SK-N-SH (cell line): ENCODE data around the gene GAL. TPM values are rescaled to one million over a fixed set of nuclear protein-coding genes. Genes with fewer than 3 reads are reported as not detected.

Experiments used
- CTCF ChIA-PET: fragments of 300-600, 350-600 bp; formaldehyde crosslinking; extraction: SDS; loops from one replicate; lab custom pipeline; 2021; lab: Yijun Ruan, JAX
- POLR2A ChIA-PET: fragments of 350-600 bp; sonication (Branson Sonifier 250); formaldehyde crosslinking; extraction: SDS; loops from one replicate; lab custom pipeline; 2020; ENCODE audit warnings: antibody characterized with exemption, inconsistent platforms; lab: Yijun Ruan, JAX
- DNase-seq: peaks from one replicate; pipeline ENCODE4 v3.0.0; 2012
- H2AFZ ChIP-seq: fragments of 200-600 bp; sonication (generic); 2 replicates; pipeline ENCODE4 v1.8.1; 2016; ENCODE audit warnings: antibody characterized with exemption, mild to moderate bottlenecking, low read depth
- H3F3A ChIP-seq: fragments of 200-600 bp; sonication (generic); replicated peaks from 2 replicates; pipeline ENCODE3; 2016; ENCODE audit warnings: antibody characterized with exemption, mild to moderate bottlenecking; ENCODE audit not compliant: insufficient read depth
- H3K27ac ChIP-seq, 2 experiments: fragments of 200-500 bp in 1 of 2; fragments of 200-600 bp in 1 of 2; sonication (Bioruptor generic) in 1 of 2; sonication (generic), shearing (Covaris generic) in 1 of 2; 2 replicates each; pipeline versions ENCODE4 v1.5.1 to v1.6.1; 2014 to 2016; ENCODE audit warnings: low read depth in 2 of 2, inconsistent platforms in 1 of 2, low read length in 1 of 2, mild to moderate bottlenecking in 1 of 2, mixed read lengths in 1 of 2
- H3K27me3 ChIP-seq: fragments of 200-600 bp; sonication (generic), shearing (Covaris generic); 2 replicates; pipeline ENCODE4 v1.6.1; 2016; ENCODE audit warnings: mixed run types; ENCODE audit not compliant: insufficient read depth
- H3K36me3 ChIP-seq, 2 experiments: fragments of 200-500 bp in 1 of 2; fragments of 200-600 bp in 1 of 2; sonication (Bioruptor generic) in 1 of 2; sonication (generic) in 1 of 2; replicated peaks in 1 of 2; 2 replicates each; pipeline versions ENCODE3 to v1.5.1; 2014 to 2016; ENCODE audit warnings: low read length in 1 of 2, mild to moderate bottlenecking in 1 of 2; ENCODE audit not compliant: insufficient read depth in 2 of 2, control insufficient read depth in 1 of 2
- H3K4me1 ChIP-seq, 2 experiments: fragments of 200-500 bp in 1 of 2; fragments of 200-600 bp in 1 of 2; sonication (Bioruptor generic) in 1 of 2; sonication (generic), shearing (Covaris generic) in 1 of 2; 2 replicates each; pipeline versions ENCODE4 v1.5.1 to v1.6.1; 2014 to 2016; ENCODE audit warnings: low read depth in 1 of 2, low read length in 1 of 2, mixed run types in 1 of 2; ENCODE audit not compliant: insufficient read depth in 2 of 2, control insufficient read depth in 1 of 2
- H3K4me2 ChIP-seq: fragments of 200-600 bp; sonication (generic), shearing (Covaris generic); 2 replicates; pipeline ENCODE4 v1.6.1; 2017; ENCODE audit warnings: mixed run types
- H3K4me3 ChIP-seq, 2 experiments: fragments of 200-500 bp in 1 of 2; fragments of 200-600 bp in 1 of 2; sonication (Bioruptor generic) in 1 of 2; sonication (generic), shearing (Covaris generic) in 1 of 2; 2 replicates each; pipeline versions ENCODE4 v1.5.1 to v1.8.1; 2014 to 2016; ENCODE audit warnings: low read depth in 2 of 2, inconsistent platforms in 1 of 2, low read length in 1 of 2, mild to moderate bottlenecking in 1 of 2, mixed read lengths in 1 of 2, moderate library complexity in 1 of 2
- H3K79me2 ChIP-seq: fragments of 200-600 bp; sonication (generic); 2 replicates; pipeline ENCODE4 v1.8.1; 2017; ENCODE audit warnings: mild to moderate bottlenecking; ENCODE audit not compliant: insufficient read depth
- H3K9ac ChIP-seq: fragments of 200-600 bp; sonication (generic); 2 replicates; pipeline ENCODE4 v1.6.1; 2017; ENCODE audit warnings: mixed run types
- H3K9me2 ChIP-seq: fragments of 200-600 bp; sonication (generic); 2 replicates; pipeline ENCODE4 v1.6.1; 2017; ENCODE audit warnings: mixed run types
- H3K9me3 ChIP-seq: fragments of 200-600 bp; sonication (generic); 2 replicates; pipeline ENCODE4 v1.6.1; 2017; ENCODE audit warnings: mixed run types, mild to moderate bottlenecking, moderate library complexity
- H4K20me1 ChIP-seq: fragments of 200-600 bp; sonication (generic); 2 replicates; pipeline ENCODE4 v1.6.1; 2017; ENCODE audit warnings: mild to moderate bottlenecking, mixed run types; ENCODE audit not compliant: insufficient read depth
- CHD2 ChIP-seq: fragments of 150-350 bp; IDR thresholded peaks from 2 replicates; pipeline ENCODE4 v1.6.1; 2018; ENCODE audit warnings: low read length; ENCODE audit not compliant: partially characterized antibody
- EP300 ChIP-seq, 2 experiments: IDR thresholded peaks; 2 replicates each; pipeline versions ENCODE4 v1.4.0 to v1.6.1; 2012; ENCODE audit warnings: borderline replicate concordance in 1 of 2, low read depth in 1 of 2, low read length in 1 of 2
- EZH2phosphoT487 ChIP-seq: fragments of 200-600 bp; sonication (generic); IDR thresholded peaks from 2 replicates; pipeline ENCODE4 v1.6.1; 2017; ENCODE audit warnings: low read depth, mixed run types, mild to moderate bottlenecking, antibody characterized with exemption, moderate library complexity, borderline replicate concordance
- FOSL2 ChIP-seq: IDR thresholded peaks from 2 replicates; pipeline ENCODE4 v1.4.0; 2012; ENCODE audit warnings: low read depth, mild to moderate bottlenecking, moderate library complexity, borderline replicate concordance
- FOXJ3 ChIP-seq: sonication (generic); formaldehyde crosslinking; IDR thresholded peaks from 2 replicates; pipeline ENCODE4 v1.5.1; 2020; ENCODE audit warnings: mild to moderate bottlenecking, missing genetic modification reagents
- JUND ChIP-seq: IDR thresholded peaks from 2 replicates; pipeline ENCODE4 v1.4.0; 2012
- MEF2A ChIP-seq: IDR thresholded peaks from 2 replicates; pipeline ENCODE4 v1.4.0; 2012; ENCODE audit warnings: low read depth, borderline replicate concordance
- MXI1 ChIP-seq: IDR thresholded peaks from 2 replicates; pipeline ENCODE4 v1.6.1; 2012; ENCODE audit warnings: mild to moderate bottlenecking, low read depth, low read length, improper control_type of control experiment
- NFIC ChIP-seq: IDR thresholded peaks from 2 replicates; pipeline ENCODE4 v1.4.0; 2012; ENCODE audit warnings: borderline replicate concordance
- NRF1 ChIP-seq: IDR thresholded peaks from 2 replicates; pipeline ENCODE4 v1.6.1; 2012; ENCODE audit warnings: low read depth, mild to moderate bottlenecking, low read length
- RAD21 ChIP-seq: IDR thresholded peaks from 2 replicates; pipeline ENCODE4 v1.6.1; 2012; ENCODE audit warnings: mild to moderate bottlenecking, low read length
- RCOR1 ChIP-seq: fragments of 150-350 bp; IDR thresholded peaks from 2 replicates; pipeline ENCODE4 v1.6.1; 2017; ENCODE audit warnings: antibody characterized with exemption, low read length
- RXRA ChIP-seq: IDR thresholded peaks from 2 replicates; pipeline ENCODE4 v1.4.0; 2012; ENCODE audit warnings: low read depth, mild to moderate bottlenecking, borderline replicate concordance
- SMC3 ChIP-seq: IDR thresholded peaks from 2 replicates; pipeline ENCODE4 v1.6.1; 2012; ENCODE audit warnings: low read depth, low read length, improper control_type of control experiment
- TAF1 ChIP-seq: IDR thresholded peaks from 2 replicates; pipeline ENCODE4 v1.6.1; 2012; ENCODE audit warnings: low read depth, mild to moderate bottlenecking, low read length, moderate library complexity, borderline replicate concordance
- TCF12 ChIP-seq: IDR thresholded peaks from 2 replicates; pipeline ENCODE4 v1.4.0; 2012
- USF2 ChIP-seq: fragments of 150-350 bp; IDR thresholded peaks from 2 replicates; pipeline ENCODE4 v1.6.1; 2017; ENCODE audit warnings: antibody characterized with exemption, low read length, low read depth, borderline replicate concordance
- WGBS: methylation state at CpG from one replicate; pipeline ENCODE4 v1.1.6; 2017; ENCODE audit warnings: low lambda C conversion rate; 5-methylcytosine and 5-hydroxymethylcytosine counted together
- polyA plus RNA-seq, 3 experiments: library from polyadenylated mRNA; depleted of rRNA; stranded (reverse); fragments of >200 nt; gene quantifications; 2 replicates each; pipeline ENCODE4 v1.2.3, GENCODE V29; 2012
- TF ChIP-seq, protein P1 (sequence below): IDR thresholded peaks from 2 replicates; pipeline ENCODE4 v1.4.0; 2012; ENCODE audit warnings: low read depth, borderline replicate concordance

Gene GAL
- polyA plus RNA-seq, 1 of the 3 experiments (the other 2 are of a cell fraction), result 1.8 TPM

DNA sequence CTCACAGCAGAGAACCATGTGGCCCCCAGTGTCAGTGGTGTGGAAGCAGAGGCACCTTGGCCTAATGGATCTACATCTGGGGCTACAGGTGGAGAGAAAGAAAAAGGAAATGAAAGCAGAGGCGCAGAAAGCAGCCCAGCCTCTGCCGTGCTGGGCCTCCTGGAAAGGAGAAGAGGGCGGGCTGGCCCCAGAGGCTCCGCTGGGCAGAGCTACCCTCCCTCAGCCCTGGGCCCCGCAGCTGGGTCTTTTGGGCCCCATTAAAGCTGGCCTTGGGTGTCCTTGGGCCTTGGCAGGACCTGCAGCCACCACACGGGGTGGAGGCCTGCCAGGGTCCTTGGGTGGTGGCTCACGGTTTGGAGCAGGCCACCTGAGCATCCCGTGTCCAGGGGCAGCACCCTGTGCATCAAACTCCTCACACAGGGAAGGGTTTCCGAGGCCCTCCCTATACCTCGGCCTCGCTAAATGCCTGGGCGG is 31.6 kb upstream of the GAL start:
- TF ChIP-seq SMC3 (no peak), RCOR1 (no peak)
- ChIA-PET CTCF (interaction anchor here (0.8 to 0.9 kb wide), 2 partner anchors 9 to 175 kb away, joined by 3 read pairs; no protein-coding TSS in a partner anchor), POLR2A (no interaction called here)
- H3K4me3 ChIP-seq, result no peak overlapping the region
- H3K79me2 ChIP-seq, result no peaks in the 10 kb centered on the region
- H3K27ac ChIP-seq, result no peak overlapping the region
- H3K4me1 ChIP-seq, result peaks cover 0 to 15% of the 10 kb centered on the region in 2 experiments; a peak in 2 of 4 replicates
- no peak overlapping the region for H2AFZ ChIP-seq
- no peaks in the 10 kb centered on the region for H3K36me3 ChIP-seq
- H4K20me1 ChIP-seq, result no peaks in the 10 kb centered on the region
- no peaks in the 10 kb centered on the region for H3F3A ChIP-seq
- no peaks in the 10 kb centered on the region for H3K27me3 ChIP-seq
- no peak for DNase-seq
- no peaks in the 10 kb centered on the region for H3K9me3 ChIP-seq
- 83% methylated on average over 4 of the region's 12 CpGs for WGBS
- no peak overlapping the region for H3K4me2 ChIP-seq
- H3K9ac ChIP-seq, result no peak overlapping the region
- no peaks in the 10 kb centered on the region for H3K9me2 ChIP-seq

DNA sequence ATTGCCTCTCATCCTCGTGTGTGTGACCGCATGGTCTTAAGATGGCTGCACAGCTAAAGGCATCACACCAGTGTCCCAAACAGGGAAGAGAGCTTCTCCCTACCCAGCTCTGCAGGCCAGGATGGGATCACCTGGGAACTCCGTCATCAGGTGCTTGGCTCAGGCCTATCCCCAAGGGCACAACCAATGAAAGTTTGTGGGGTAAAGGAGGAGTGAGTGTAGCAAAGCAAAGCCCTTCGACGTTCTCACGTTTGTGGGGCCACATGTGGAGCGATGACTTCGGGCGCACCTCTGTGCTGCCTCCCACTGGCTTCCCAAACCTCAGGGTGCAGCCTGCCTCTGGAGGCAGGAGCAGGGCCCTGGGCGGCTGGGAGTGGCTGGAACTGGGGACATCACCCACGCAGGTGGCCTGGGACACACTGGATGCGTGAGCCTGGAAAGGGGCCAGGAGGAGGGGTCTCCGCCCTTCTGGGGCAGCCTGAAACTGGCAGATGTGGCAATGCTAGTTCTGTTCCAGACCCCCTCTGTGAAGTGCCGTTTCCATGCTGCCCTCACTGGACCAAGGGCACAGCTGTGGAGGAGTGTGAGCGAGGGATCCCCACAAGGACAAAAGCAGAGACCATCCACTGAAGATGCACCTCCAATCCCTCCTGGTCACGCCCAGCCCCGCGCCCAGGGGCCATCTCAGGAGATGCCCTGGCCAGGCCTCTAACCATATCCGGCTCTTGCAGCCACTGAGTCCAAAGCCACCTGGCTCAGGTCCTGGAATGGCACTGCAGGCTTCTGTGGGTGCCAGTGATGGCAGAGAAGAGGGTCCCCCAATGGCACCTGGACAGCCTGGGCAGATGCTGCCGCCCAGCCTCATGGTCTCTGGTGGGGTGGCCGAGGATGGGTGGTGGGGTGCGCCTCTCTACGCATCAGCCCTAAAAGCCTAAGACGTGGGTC is 30.6 kb upstream of the GAL start:
- no peak for TF ChIP-seq TCF12
- no peak for TF ChIP-seq NFIC
- no peak for TF ChIP-seq RAD21
- TF ChIP-seq, all 33 proteins: peak for 0
- Histone ChIP-seq H3K79me2 (no peaks in the 10 kb centered on the region), H3K27me3 (no peaks in the 10 kb centered on the region), H3F3A (peaks cover 2% of the 10 kb centered on the region), H3K4me1 (peaks cover 3 to 25% of the 10 kb centered on the region in 2 experiments; a peak in 3 of 4 replicates), H3K4me3 (no peak overlapping the region), H3K4me2 (no peak overlapping the region), H3K9me3 (no peaks in the 10 kb centered on the region), H3K9ac (no peak overlapping the region), H3K9me2 (no peaks in the 10 kb centered on the region), H2AFZ (no peak overlapping the region), H3K27ac (no peak overlapping the region), H3K36me3 (no peaks in the 10 kb centered on the region), H4K20me1 (no peaks in the 10 kb centered on the region)
- no peak for DNase-seq
- ChIA-PET POLR2A (no interaction called here), CTCF (interaction anchor here (0.8 kb wide), 1 partner anchor 11 kb away, joined by 3 read pairs; no protein-coding TSS in a partner anchor)
- 85% methylated on average over 13 of the region's 24 CpGs for WGBS

DNA sequence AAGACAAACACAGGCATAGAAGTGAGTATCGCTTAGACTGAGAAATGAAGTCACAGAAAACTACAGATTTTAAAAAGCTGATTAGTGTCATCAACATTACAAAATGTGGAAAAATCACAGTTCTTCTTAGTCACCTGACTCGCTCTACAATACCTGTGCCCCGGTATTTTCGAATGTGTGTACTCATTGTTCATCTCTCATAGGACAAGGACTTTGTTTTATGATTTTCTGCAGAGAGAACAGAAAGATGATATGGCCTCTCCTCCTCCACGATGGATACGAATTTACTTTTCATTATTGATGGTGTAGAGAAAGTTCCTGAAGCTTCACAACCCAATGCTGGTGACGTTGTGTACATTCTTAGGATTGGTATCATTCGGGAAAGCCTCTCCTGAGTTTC is 29.4 kb upstream of the GAL start:
- CTCF ChIA-PET, result no interaction called here
- POLR2A ChIA-PET, result no interaction called here
- no peak for DNase-seq
- TF ChIP-seq TAF1, result no peak
- TF ChIP-seq, protein P1, sequence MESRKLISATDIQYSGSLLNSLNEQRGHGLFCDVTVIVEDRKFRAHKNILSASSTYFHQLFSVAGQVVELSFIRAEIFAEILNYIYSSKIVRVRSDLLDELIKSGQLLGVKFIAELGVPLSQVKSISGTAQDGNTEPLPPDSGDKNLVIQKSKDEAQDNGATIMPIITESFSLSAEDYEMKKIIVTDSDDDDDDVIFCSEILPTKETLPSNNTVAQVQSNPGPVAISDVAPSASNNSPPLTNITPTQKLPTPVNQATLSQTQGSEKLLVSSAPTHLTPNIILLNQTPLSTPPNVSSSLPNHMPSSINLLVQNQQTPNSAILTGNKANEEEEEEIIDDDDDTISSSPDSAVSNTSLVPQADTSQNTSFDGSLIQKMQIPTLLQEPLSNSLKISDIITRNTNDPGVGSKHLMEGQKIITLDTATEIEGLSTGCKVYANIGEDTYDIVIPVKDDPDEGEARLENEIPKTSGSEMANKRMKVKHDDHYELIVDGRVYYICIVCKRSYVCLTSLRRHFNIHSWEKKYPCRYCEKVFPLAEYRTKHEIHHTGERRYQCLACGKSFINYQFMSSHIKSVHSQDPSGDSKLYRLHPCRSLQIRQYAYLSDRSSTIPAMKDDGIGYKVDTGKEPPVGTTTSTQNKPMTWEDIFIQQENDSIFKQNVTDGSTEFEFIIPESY, result no peak
- TF ChIP-seq CHD2, result no peak
- TF ChIP-seq FOSL2, result no peak
- TF ChIP-seq EP300 (IDR thresholded peaks at IDR 0.05; ENCODE audit: borderline replicate concordance in 1 of 2, low read depth in 1 of 2, low read length in 1 of 2), result no peak
- TF ChIP-seq MEF2A, result no peak
- no peak for TF ChIP-seq FOXJ3 (CRISPR knock-in tag)
- TF ChIP-seq TCF12, result no peak
- no peak for TF ChIP-seq MXI1
- TF ChIP-seq JUND, result no peak
- no peak for TF ChIP-seq USF2
- no peak for TF ChIP-seq EZH2phosphoT487
- no peak for TF ChIP-seq RXRA
- TF ChIP-seq SMC3, result no peak
- TF ChIP-seq NRF1, result no peak
- no peak for TF ChIP-seq NFIC

More for the DNA sequence above, 29.4 kb upstream of the GAL start:
- H3K4me1 ChIP-seq, result peaks cover 10 to 37% of the 10 kb centered on the region in 2 experiments; a peak in 3 of 4 replicates
- no peak overlapping the region for H3K4me3 ChIP-seq
- H3K9ac ChIP-seq, result no peak overlapping the region
- H3K36me3 ChIP-seq, result no peaks in the 10 kb centered on the region
- 76% methylated on average over 8 of the region's 8 CpGs for WGBS
- no peak overlapping the region for H2AFZ ChIP-seq
- H3F3A ChIP-seq, result peaks cover 9% of the 10 kb centered on the region
- H3K27ac ChIP-seq, result no peak overlapping the region
- no peaks in the 10 kb centered on the region for H3K27me3 ChIP-seq
- H4K20me1 ChIP-seq, result no peaks in the 10 kb centered on the region
- no peaks in the 10 kb centered on the region for H3K9me3 ChIP-seq
- no peaks in the 10 kb centered on the region for H3K9me2 ChIP-seq
- no peaks in the 10 kb centered on the region for H3K79me2 ChIP-seq
- H3K4me2 ChIP-seq, result no peak overlapping the region
